HK-2 (cell line): ENCODE measurements around the gene SLC30A4.

Source experiments
- DNase-seq: peaks from one replicate; pipeline ENCODE4 v3.0.0-alpha.2; 2018; ENCODE audit not compliant: unreplicated experiment

Gene SLC30A4

DNA sequence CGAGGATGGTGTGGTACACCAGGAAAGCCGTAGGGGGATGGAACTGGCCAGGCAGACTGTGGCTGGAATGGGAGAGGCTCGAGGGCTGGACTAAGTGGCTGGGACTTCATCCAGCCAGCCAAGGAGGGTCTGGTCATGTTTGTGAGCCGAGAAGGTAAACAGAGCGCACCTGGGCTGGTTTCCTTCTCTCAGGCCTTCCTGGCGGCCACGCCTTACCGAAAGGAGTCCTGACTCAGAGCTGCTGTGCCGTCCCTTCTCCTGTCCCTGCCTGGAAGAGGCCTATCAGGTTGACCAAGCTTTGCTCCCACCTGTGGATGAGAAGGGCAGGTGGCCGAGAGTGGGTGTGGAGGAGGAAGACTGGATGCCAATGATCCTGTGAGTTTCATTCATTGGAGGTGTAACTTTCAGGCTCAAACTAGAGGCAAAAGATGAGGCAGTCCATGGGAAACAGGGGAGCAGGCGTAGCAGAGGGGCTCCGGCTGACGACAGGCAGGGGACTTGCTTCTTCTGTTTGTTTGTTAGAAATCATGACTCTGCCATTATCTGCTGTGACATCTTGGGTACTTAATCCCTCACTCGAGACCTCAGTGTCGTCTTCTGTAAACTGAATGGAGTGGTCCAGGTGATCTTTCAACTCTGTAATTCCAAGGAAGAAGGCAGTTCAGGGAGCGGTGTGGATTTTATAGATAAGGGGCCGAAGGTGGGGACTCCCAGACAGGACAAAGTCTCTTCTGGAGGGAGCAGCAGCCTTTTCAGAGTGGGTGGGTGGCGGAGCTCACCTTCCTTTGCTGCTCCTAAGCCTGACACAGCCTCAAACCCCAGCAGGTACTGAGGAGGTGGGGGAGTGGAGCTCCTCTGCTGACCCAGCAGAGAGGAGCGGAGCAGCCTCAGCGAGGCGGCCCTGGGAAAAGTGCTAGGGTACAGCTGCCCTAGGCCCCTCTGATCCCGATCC lies 72.4 kb downstream of the SLC30A4 start:
- DNase-seq = no peak

DNA sequence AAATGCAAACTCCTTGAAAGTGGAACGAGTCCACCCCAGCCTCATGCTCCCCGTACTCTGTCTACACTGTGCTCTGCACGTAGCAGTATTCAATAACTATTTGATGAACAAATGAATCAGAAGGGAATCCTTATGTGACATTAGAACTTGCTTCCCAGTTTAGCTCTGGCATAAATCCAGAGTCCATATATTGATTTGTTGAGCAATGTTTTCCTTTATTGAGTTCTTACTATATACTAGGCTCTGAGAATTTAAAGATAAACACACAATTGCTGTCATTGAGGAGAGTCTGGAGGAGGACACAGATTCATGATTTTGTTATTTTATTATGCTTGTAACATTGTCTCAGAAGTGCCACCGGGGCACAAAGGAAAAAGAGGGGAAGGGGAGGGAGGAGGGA lies 73.2 kb downstream of the SLC30A4 start:
- DNase-seq = no peak

GRCh38 chr15:45448066-45448915 lies 74.3 kb downstream of the SLC30A4 start:
- DNase-seq = peak; percentile 72

- no peak for DNase-seq
Measured at GRCh38 chr15:45443645-45444044, 78.9 kb downstream of the SLC30A4 start.

DNA sequence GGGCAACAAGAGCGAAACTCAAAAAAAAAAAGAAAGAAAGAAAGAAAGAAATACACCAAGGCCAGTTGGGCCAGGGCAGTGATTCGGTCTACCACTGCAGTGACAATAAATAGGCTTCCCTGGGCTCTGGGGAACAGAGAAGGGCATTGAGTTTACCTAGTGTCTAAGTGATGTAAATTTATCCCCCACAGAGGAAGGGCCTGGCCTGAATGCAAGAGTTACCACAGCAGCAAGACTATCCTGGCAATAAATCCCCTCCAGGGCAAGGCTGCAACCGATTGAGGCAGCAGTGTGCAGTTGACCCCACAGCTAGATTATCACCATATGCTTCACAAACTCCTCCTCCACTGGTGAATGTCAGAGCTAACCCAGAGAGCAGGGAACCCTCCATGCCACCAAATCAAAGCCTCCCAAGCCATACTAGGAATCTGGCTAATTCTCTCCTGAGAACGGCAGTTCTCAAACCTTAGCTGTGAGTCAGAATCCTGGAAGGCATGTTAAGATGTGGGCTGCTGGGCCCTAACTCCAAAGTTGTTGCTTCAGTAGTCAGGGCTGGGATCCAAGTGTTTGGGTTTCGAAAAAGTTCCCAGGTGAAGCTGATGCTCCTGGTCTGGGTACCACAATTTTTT lies 79.9 kb downstream of the SLC30A4 start:
- peak; percentile 35 for DNase-seq

- peak; percentile 38 for DNase-seq
Measured at GRCh38 chr15:45441686-45442085, 80.9 kb downstream of the SLC30A4 start.

GRCh38 chr15:45441036-45441435 lies 81.5 kb downstream of the SLC30A4 start:
- DNase-seq = no peak

DNA sequence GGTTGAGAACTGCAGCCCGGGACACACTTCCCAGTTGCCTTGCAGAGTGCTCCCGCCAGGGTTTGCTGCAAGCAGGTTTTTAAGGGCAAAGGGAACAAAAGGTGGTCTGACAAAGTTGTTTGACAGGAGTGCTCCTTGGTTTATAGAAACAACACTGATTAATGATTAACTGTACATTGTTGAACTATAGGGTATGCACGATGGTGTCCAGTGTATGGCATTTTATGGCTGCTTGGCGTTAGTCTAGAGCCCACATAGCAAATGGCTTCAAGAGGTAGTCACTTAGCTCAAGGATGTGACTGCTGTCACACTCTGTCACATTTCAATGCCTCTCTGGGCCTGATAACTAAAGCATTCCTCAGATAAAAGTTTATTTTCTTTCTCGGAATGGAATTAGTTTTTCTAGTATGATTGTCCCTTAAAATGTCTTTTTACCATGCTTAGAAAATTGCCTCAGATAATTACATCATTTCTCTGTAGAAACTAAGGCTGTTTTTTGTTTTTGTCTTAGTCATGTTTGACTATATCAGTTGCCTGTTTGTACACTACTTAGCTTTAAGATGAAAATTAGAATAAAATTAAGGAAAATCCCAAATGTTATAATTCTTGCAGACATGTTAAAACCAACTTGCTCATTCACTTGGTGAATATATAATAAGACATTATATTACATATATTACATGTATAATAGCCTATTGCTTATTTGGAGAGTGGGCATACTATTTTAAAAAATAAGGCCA lies 82.9 kb downstream of the SLC30A4 start:
- DNase-seq = no peak

GRCh38 chr15:45435124-45435903 lies 87.2 kb downstream of the SLC30A4 start:
- no peak for DNase-seq

DNA sequence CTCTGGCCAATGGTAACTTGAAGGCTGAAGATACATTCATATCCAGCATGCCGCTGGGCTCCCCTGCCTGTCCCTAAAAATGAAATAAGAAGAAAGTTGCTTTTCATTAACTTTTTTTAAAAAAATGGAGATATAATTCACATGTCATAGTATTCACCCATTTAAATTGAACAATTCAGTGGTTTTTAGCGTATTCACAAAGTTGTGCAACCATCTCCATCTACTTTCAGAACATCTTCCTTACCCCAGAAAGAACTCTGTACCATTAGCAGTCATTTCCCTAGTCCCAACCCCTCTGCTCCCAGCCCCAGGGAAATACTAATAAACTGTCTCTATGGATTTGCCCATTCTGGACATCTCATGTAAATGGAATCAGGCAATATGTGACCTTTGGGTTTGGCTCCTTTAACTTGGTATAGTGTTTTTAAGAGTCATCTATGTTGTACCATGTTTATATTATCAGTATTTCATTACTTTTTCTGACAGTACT lies 88.4 kb downstream of the SLC30A4 start:
- DNase-seq = no peak

DNA sequence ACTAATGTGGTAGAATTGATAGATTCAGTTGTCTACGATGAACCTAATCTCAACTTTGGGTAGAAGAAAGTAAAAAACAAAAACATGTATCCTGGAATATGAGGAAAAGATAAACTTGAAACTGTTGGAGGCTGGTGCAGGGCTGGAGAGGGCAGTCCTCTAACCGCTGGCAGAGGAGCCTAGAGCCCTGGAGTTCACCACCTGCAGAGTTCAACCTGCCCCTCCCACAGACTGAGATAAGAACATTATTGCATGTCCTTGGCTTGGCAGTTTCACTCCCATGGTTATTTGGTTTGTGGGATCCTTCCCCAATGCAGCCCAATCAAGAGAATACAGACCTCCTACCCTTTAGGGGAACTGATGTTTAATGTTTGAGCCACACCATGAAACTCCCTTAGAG lies 91.0 kb downstream of the SLC30A4 start:
- no peak for DNase-seq

- DNase-seq = no peak
Measured at GRCh38 chr15:45429941-45430792, 92.4 kb downstream of the SLC30A4 start.
